IMR-90 (cell line): ENCODE data around the gene UQCRC1. TPM values are rescaled to one million over a fixed set of nuclear protein-coding genes. Genes with fewer than 3 reads are reported as not detected.
A peak's percentile ranks its signal among the peaks of the same experiment; 100 is the strongest.

Source experiments
- ATAC-seq: fragments of 200-7000 bp; cut with Tn5 transposase; 2 replicates; pipeline ENCODE4 v1.9.1; 2020; ENCODE audit warnings: low read depth, mild to moderate bottlenecking, moderate library complexity
- BruUV-seq: library from RNA; stranded (reverse); fragments of 400-500 nt; replicated peaks from 2 replicates; lab custom pipeline; 2021; lab: Mats Ljungman, UMichigan
- CTCF ChIA-PET: fragments of 300-600 bp; formaldehyde crosslinking; extraction: SDS; loops from one replicate; lab custom pipeline; 2021; ENCODE audit warnings: antibody characterized with exemption; lab: Yijun Ruan, JAX
- POLR2A ChIA-PET: fragments of 300-600 bp; sonication (Branson Sonifier 250); formaldehyde crosslinking; loops from one replicate; lab custom pipeline; 2022; ENCODE audit warnings: antibody characterized with exemption; ENCODE audit not compliant: unreplicated experiment; lab: Charles Lee
- DNase-seq: peaks from one replicate; pipeline ENCODE4 v3.0.0; 2013
- H2AFZ ChIP-seq: replicated peaks from 2 replicates; pipeline ENCODE3; 2013; ENCODE audit warnings: low read length, mild to moderate bottlenecking; ENCODE audit not compliant: poor library complexity
- H2AK5ac ChIP-seq: 2 replicates; pipeline ENCODE4 v1.6.1; 2013; ENCODE audit warnings: low read depth, low read length, inconsistent platforms
- H2AK9ac ChIP-seq: replicated peaks from 2 replicates; pipeline ENCODE3; 2013; ENCODE audit warnings: mild to moderate bottlenecking, low read depth, low read length, moderate library complexity; ENCODE audit not compliant: poor library complexity
- H2BK120ac ChIP-seq: 2 replicates; pipeline ENCODE4 v1.6.1; 2013; ENCODE audit warnings: low read depth, low read length, inconsistent platforms
- H2BK15ac ChIP-seq: 3 replicates; pipeline ENCODE4 v1.6.1; 2013; ENCODE audit warnings: low read depth, low read length, inconsistent platforms
- H2BK20ac ChIP-seq: 2 replicates; pipeline ENCODE4 v1.6.1; 2013; ENCODE audit warnings: low read depth, mild to moderate bottlenecking, inconsistent platforms, low read length, moderate library complexity
- H2BK5ac ChIP-seq: 2 replicates; pipeline ENCODE4 v1.6.1; 2013; ENCODE audit warnings: mild to moderate bottlenecking, low read depth, low read length, inconsistent platforms; ENCODE audit not compliant: poor library complexity, severe bottlenecking
- H3K14ac ChIP-seq: replicated peaks from 2 replicates; pipeline ENCODE4 v1.6.1; 2013; ENCODE audit warnings: low read depth, low read length, inconsistent platforms
- H3K18ac ChIP-seq: 2 replicates; pipeline ENCODE4 v1.6.1; 2013; ENCODE audit warnings: low read depth, low read length, control low read depth
- H3K23ac ChIP-seq: 2 replicates; pipeline ENCODE4 v1.6.1; 2013; ENCODE audit warnings: low read depth, low read length, inconsistent platforms
- H3K27ac ChIP-seq: 2 replicates; pipeline ENCODE4 v1.5.1; 2013; ENCODE audit warnings: mild to moderate bottlenecking, control low read depth, low read length; ENCODE audit not compliant: insufficient read depth
- H3K27me3 ChIP-seq: 2 replicates; pipeline ENCODE4 v1.6.1; 2013; ENCODE audit warnings: low read length; ENCODE audit not compliant: control insufficient read depth, insufficient read depth
- H3K36me3 ChIP-seq: 2 replicates; pipeline ENCODE4 v1.6.1; 2013; ENCODE audit warnings: low read length, mixed read lengths; ENCODE audit not compliant: control insufficient read depth, insufficient read depth
- H3K4ac ChIP-seq: 2 replicates; pipeline ENCODE4 v1.6.1; 2013; ENCODE audit warnings: low read depth, low read length, inconsistent platforms
- H3K4me1 ChIP-seq: 2 replicates; pipeline ENCODE4 v1.6.1; 2013; ENCODE audit warnings: low read length, mixed read lengths; ENCODE audit not compliant: control insufficient read depth, insufficient read depth
- H3K4me2 ChIP-seq: 2 replicates; pipeline ENCODE4 v1.6.1; 2013; ENCODE audit warnings: low read depth, mild to moderate bottlenecking, control low read depth, low read length, moderate library complexity
- H3K4me3 ChIP-seq: 2 replicates; pipeline ENCODE4 v1.5.1; 2013; ENCODE audit warnings: low read depth, mild to moderate bottlenecking, control low read depth, low read length, moderate library complexity; ENCODE audit not compliant: insufficient read depth
- H3K56ac ChIP-seq: 2 replicates; pipeline ENCODE4 v1.6.1; 2013; ENCODE audit warnings: low read length, inconsistent platforms; ENCODE audit not compliant: insufficient read depth; ENCODE audit errors: extremely low read depth
- H3K79me1 ChIP-seq, 2 experiments: 2 replicates each; pipeline ENCODE4 v1.6.1; 2013; ENCODE audit warnings: low read length in 2 of 2, inconsistent platforms in 1 of 2, low read depth in 1 of 2
- H3K9ac ChIP-seq: 2 replicates; pipeline ENCODE4 v1.6.1; 2013; ENCODE audit warnings: low read depth, low read length, control low read depth
- H3K9me1 ChIP-seq: 2 replicates; pipeline ENCODE4 v1.6.1; 2013; ENCODE audit warnings: low read length, inconsistent platforms; ENCODE audit not compliant: insufficient read depth
- H3K9me3 ChIP-seq: 2 replicates; pipeline ENCODE4 v1.6.1; 2013; ENCODE audit warnings: low read length; ENCODE audit not compliant: control insufficient read depth, insufficient read depth
- H4K20me1 ChIP-seq: 2 replicates; pipeline ENCODE4 v1.6.1; 2013; ENCODE audit warnings: low read length, inconsistent platforms; ENCODE audit not compliant: insufficient read depth
- H4K5ac ChIP-seq: 2 replicates; pipeline ENCODE4 v1.6.1; 2013; ENCODE audit warnings: mild to moderate bottlenecking, low read depth, low read length, control low read depth
- H4K8ac ChIP-seq, 2 experiments: 2 replicates each; pipeline ENCODE4 v1.6.1; 2013; ENCODE audit warnings: low read depth in 2 of 2, low read length in 2 of 2, control low read depth in 1 of 2, inconsistent platforms in 1 of 2
- H4K91ac ChIP-seq: 2 replicates; pipeline ENCODE4 v1.6.1; 2013; ENCODE audit warnings: low read depth, low read length, inconsistent platforms; ENCODE audit not compliant: insufficient read depth
- FOS ChIP-seq: fragments of 150-350 bp; IDR thresholded peaks from 2 replicates; pipeline ENCODE4 v1.6.1; 2016; ENCODE audit warnings: low read depth, low read length
- MAFK ChIP-seq: IDR thresholded peaks from 2 replicates; pipeline ENCODE4 v1.6.1; 2012; ENCODE audit warnings: low read depth, low read length, improper control_type of control experiment
- NFE2L2 ChIP-seq: fragments of 150-350 bp; IDR thresholded peaks from 2 replicates; pipeline ENCODE4 v1.6.1; 2016; ENCODE audit warnings: low read depth, mild to moderate bottlenecking, low read length
- RAD21 ChIP-seq: IDR thresholded peaks from 2 replicates; pipeline ENCODE4 v1.6.1; 2012; ENCODE audit warnings: low read length, improper control_type of control experiment
- RCOR1 ChIP-seq: IDR thresholded peaks from 2 replicates; pipeline ENCODE4 v1.6.1; 2012; ENCODE audit warnings: mild to moderate bottlenecking, low read length, improper control_type of control experiment; ENCODE audit not compliant: insufficient replicate concordance
- WGBS, 2 experiments: methylation state at CpG; one replicate each; pipeline versions ENCODE4 v1.1.5 to v1.1.7; 2013; ENCODE audit warnings: missing lambda C conversion rate in 2 of 2; ENCODE audit not compliant: insufficient read length in 1 of 2; ENCODE audit errors: extremely low coverage in 2 of 2; 5-methylcytosine and 5-hydroxymethylcytosine counted together
- dilution Hi-C: fragments of 300-500 bp; cut with HindIII; formaldehyde crosslinking; loops from one replicate; pipeline ENCODE4 v1.14.3; 2018; ENCODE audit warnings: low sequenced_read_pairs; ENCODE audit not compliant: unreplicated experiment
- in situ Hi-C: fragments of 300-500 bp; cut with MboI; formaldehyde crosslinking; loops from 3 replicates; pipeline ENCODE4 v1.14.3; 2019; ENCODE audit warnings: low sequenced_read_pairs, inconsistent platforms, mixed read lengths
- intact Hi-C: fragments of 100-400 bp; cut with micrococcal nuclease; formaldehyde crosslinking; loops from 2 replicates; pipeline ENCODE4 v1.10.0; 2022
- polyA plus RNA-seq, 3 experiments: library from polyadenylated mRNA; depleted of rRNA; stranded (reverse); fragments of >200 nt; gene quantifications; 2 replicates each; pipeline ENCODE4 v1.2.3, GENCODE V29; 2012; ENCODE audit warnings: low replicate concordance in 1 of 3
- total RNA-seq: library from RNA; depleted of rRNA; stranded (reverse); fragments of >200 nt; gene quantifications from 2 replicates; pipeline ENCODE4 v1.2.3, GENCODE V29; 2012
- TF ChIP-seq, protein P1 (sequence below): fragments of 150-350 bp; IDR thresholded peaks from 2 replicates; pipeline ENCODE4 v1.6.1; 2017; ENCODE audit warnings: mild to moderate bottlenecking, antibody characterized with exemption, low read length, low read depth

The UQCRC1 gene
- total and polyA plus RNA-seq, 2 of the 4 experiments (the other 2 are of a cell fraction): 474 to 1,365 TPM

DNA sequence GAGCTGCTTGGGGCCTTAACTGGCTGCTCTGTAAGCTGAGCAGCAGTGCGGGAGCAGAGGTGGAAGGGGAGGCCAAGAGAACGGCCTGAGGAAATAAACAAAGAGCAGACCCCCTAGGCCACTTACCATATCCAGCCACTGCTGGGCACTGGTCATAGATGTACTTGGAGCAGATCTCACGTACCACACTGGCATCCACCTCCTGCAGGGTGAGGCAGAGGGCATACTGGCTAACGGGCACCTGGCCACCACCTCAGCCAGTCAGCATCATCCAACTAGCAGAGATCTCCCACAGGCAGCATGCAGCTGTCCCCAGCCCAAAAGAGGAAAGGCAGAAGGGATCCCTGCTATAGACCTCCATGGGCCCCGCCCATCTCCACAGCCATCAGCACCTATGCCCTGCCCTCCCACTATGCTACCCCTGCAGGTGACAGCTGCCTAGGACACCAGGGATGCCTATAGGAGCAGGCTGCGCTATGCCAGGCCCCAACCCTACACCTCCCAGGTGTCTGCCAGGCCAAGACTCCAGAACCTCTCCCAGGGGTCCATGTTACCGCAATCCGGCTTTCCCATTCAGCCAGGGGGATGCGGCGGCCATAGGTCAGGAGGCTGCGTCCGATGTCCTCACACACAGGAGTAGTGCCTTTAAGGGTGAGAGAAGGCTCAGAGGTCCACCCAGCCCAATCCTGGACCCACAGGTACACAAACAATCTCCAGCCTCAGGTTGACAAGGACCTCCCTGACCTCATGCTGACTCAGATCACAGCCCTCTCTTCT is 9.7 kb downstream of the UQCRC1 start:
- Histone ChIP-seq H3K36me3 (peaks cover 62% of the 10 kb centered on the region), H4K20me1 (peaks cover 23% of the 10 kb centered on the region), H3K14ac (peak overlapping the region; percentile 77), H2AFZ (peak overlapping the region; percentile 54), H3K9me3 (no peaks in the 10 kb centered on the region), H3K4me1 (peaks cover 47% of the 10 kb centered on the region), H4K91ac (peak overlapping the region; percentile 82), H3K4ac (peak overlapping the region; percentile 99), H2BK5ac (peak overlapping the region; percentile 97), H3K9me1 (peaks cover 38% of the 10 kb centered on the region), H4K5ac (peak overlapping the region; percentile 38; the same call in 1 of the 2 replicates), H2BK120ac (peak overlapping the region; percentile 85), H3K23ac (peak overlapping the region; percentile 89; the same call in 1 of the 2 replicates), H2BK20ac (peak overlapping the region; percentile 87), H3K18ac (peak overlapping the region; percentile 28; the same call in 1 of the 2 replicates), H3K56ac (no peak overlapping the region), H3K79me1 (peaks cover 13 to 76% of the 10 kb centered on the region in 2 experiments; a peak in 3 of 4 replicates), H3K27ac (peak overlapping the region; percentile 94), H2AK5ac (peak overlapping the region; percentile 96), H3K4me2 (no peak overlapping the region), H3K27me3 (no peaks in the 10 kb centered on the region), H2BK15ac (peak overlapping the region; percentile 67; the same call in 2 of the 3 replicates), H2AK9ac (peak overlapping the region; percentile 90), H4K8ac (peak overlapping the region; percentile 46 to 83), H3K9ac (peak overlapping the region; percentile 40; the same call in 1 of the 2 replicates), H3K4me3 (no peak overlapping the region)
- ATAC-seq (no peak), DNase-seq (no peak)
- TF ChIP-seq FOS (no peak), RAD21 (no peak), RCOR1 (no peak), MAFK (no peak), NFE2L2 (no peak)
- TF ChIP-seq, protein P1, sequence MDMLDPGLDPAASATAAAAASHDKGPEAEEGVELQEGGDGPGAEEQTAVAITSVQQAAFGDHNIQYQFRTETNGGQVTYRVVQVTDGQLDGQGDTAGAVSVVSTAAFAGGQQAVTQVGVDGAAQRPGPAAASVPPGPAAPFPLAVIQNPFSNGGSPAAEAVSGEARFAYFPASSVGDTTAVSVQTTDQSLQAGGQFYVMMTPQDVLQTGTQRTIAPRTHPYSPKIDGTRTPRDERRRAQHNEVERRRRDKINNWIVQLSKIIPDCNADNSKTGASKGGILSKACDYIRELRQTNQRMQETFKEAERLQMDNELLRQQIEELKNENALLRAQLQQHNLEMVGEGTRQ: no peak
- CTCF ChIA-PET: interaction anchor here (0.9 kb wide), 1 partner anchor 9 kb away, joined by 3 read pairs; the partner anchor contains the start of gene UQCRC1
- dilution Hi-C loops (no loop called here), in situ Hi-C loops (no loop called here), intact Hi-C loops (no loop called here)
- POLR2A ChIA-PET: no interaction called here
- WGBS, 2 experiments: 84% methylated on average over 5 of the region's 12 CpGs; no CpG with 5 or more reads in 1 of the 2 experiments
- no TSS peak for BruUV-seq
